ENCODE data around the gene UBE2J2.
"Not testable (repeated sequence)": the region's sequence is repeated elsewhere in the genome, so short reads cannot be mapped to it uniquely, and the experiment has no call there.

The UBE2J2 gene
- total RNA-seq: 21.6 to 32.9 (median 31.4) reads per million in 4 donors

- peak; percentile 89 to 93 (median 92) for DNase-seq
Observed at GRCh38 chr1:1273512-1274298, at the start of gene UBE2J2. Gene UBE2J2, minus strand, starts transcription at chr1:1273854. Its CDS starts 5,862 bp downstream, at chr1:1267992.

DNA sequence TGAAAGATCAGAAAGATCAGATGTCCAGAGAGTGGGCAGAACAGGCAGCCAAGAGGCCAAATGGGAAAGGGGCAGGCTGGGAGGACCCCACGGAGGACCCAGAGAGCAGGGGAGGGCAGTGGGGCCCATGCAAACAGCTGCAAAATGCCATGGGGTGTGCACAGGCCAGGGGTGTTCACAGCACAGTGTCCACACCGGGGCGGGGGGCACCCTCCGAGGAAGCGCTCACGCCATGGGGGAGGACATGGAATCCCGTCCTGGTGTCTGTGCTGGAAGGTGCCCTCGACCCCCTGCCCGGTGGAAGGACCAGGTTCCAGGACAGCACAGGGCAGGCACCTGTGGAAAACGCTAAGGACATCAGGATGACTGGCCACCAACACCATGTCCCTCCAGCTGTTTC lies 49.3 kb upstream of the UBE2J2 start:
- no peak for DNase-seq

GRCh38 chr1:1322418-1322817 lies 48.8 kb upstream of the UBE2J2 start:
- no peak for DNase-seq

- DNase-seq: no peak
Observed at GRCh38 chr1:1321477-1321876, 47.8 kb upstream of the UBE2J2 start.

DNA sequence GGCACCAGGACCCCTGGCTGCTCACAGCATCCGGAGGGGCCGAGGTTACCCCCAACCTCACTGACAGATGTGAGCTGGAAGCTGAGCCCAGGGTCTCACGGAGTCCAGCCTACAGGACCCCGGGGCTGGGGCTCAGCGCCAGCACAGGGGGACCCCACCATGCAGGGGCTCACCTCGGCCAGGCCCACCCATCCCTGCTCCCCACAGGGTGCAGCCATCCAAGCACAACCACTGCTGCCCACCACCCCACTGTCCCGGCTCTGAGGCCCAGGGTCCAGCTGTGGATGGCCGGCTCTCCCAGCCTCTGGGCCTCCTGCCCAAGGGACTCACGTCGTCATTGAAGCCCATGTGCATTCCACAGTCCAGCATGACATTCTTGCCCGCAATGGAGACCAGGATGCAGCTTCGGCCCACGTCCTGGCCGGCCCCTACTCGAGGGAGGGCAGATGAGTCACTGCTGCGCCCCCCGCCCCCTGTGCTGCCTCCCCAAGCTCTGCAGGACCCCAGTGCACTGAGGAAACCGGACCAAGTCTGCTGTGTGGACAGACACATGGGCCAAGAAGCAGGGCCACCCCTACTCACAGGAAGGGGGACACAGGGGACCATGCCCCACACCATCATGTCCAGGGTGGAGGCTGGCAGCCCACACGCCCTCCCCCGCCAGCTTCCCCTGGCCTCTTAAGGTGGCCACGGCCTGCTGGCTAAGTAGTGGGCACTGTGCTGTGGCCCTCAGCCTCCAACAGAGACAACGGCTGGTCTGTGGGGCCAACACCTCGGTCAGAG lies 47.2 kb upstream of the UBE2J2 start:
- no peak for DNase-seq

- DNase-seq: no peak
Observed at GRCh38 chr1:1319646-1319941, 45.9 kb upstream of the UBE2J2 start.

- DNase-seq: no peak
Observed at GRCh38 chr1:1318777-1319645, 45.4 kb upstream of the UBE2J2 start.

DNA sequence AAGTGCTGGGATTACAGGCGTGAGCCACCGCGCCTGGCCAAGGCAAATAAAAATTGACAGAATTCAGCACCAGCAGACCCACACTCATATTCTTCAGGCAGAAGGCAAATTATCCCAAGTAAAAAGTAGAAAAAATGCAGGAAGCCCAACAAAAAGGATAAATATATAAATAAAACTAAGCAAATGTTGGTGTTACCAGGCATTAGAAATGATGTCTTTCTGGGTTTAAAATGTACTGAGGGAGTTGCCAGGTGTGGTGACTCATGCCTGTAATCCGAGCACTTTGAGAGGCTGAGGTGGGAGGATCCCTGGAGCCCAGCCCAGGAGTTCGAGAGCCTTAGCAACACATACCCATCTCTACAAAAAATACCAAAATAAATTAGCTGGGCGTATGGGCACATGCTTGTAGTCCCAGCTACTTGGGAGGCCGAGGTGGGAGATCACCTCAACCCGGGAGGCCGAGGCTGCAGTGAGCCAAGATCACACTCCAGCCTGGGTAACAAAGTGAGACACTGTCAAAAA lies 44.5 kb upstream of the UBE2J2 start:
- no peak for DNase-seq

GRCh38 chr1:1317420-1317819 lies 43.8 kb upstream of the UBE2J2 start:
- no peak for DNase-seq

DNA sequence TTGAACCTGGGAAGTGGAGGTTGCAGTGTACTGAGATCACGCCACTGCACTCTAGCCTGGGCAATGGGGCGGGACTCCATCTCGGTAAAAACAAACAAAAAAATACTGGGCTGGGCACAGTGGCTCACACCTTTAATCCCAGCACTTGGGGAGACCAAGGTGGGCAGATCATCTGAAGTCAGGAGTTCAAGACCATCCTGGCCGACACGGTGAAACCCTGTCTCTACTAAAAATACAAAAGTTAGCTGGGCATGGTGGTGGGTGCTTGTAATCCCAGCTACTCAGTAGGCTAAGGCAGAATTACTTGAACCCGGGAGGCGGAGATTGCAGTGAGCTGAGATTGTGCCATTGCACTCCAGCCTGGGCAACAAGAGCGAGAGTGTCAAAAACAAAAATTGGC lies 42.5 kb upstream of the UBE2J2 start:
- DNase-seq: not testable (repeated sequence)

GRCh38 chr1:1315435-1315954 lies 41.8 kb upstream of the UBE2J2 start:
- DNase-seq: no peak

GRCh38 chr1:1314678-1315335 lies 41.2 kb upstream of the UBE2J2 start:
- DNase-seq: no peak

GRCh38 chr1:1314237-1314586 lies 40.6 kb upstream of the UBE2J2 start:
- no peak for DNase-seq

- DNase-seq: no peak
Observed at GRCh38 chr1:1313500-1314236, 40.0 kb upstream of the UBE2J2 start.

- DNase-seq: no peak
Observed at GRCh38 chr1:1312450-1313314, 39.0 kb upstream of the UBE2J2 start.

DNA sequence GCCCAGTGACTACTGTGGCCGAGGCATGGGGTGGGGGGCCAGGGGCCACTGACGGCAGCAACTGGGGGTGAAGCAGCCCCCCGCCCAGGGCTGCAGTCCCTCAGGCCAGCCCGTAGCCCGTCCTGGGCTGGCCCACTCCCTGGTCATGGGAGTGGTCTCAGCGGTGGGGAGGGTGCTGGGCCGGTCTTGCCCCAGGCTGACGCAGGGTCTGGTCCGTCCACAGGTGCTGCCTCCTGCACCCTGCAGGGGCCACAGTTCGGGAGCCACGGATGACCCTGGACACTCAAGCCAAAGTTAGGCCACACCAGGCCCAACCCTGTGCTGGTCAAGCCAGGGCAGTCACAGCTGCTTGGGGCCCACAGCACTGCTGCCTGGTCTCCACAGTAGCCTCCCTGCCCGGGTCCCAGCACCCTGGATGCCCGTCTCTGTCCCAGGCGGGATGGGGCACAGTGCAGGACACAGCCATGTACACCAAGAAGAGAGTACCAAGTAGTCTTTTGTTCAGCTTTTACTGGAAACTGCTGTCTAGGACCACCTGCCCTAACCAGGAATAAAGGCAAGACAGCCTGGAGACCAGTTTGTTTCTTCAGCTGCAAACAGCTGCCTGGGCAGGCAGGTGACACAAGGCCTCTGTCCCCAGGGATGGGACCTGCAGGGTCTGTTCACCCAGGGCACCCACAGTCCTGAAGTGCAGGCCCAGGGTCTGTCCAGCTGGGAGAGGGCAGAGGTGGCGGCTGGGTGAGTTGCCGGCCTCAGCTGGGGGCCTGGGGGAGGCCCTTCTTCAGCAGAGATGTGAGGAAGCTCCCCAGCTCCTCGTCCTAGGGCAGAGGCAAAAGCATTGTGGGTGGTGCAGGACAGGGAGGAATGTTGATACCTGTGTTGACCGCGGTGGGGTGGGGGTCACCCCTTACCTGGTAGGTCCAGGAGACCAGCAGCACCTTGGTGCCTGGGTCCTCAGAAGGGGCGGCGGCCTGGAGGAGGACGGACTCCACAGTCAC lies 37.8 kb upstream of the UBE2J2 start:
- no peak for DNase-seq

- no peak for DNase-seq
Observed at GRCh38 chr1:1310476-1311053, 36.9 kb upstream of the UBE2J2 start.

- no peak for DNase-seq
Observed at GRCh38 chr1:1310109-1310385, 36.4 kb upstream of the UBE2J2 start.

All from T-helper 1 cell (primary cell).